Coronary artery (tissue), 2 donors: ENCODE data around the gene ETV4.
A peak's percentile ranks its signal among the peaks of the same experiment; 100 is the strongest.
"Not testable (repeated sequence)": the region's sequence is repeated elsewhere in the genome, so short reads cannot be mapped to it uniquely, and the experiment has no call there.

Experiments
- DNase-seq: peaks from one replicate; pipeline ENCODE4 v3.0.0-alpha.2; 2017; ENCODE audit warnings: low spot score
- H3K27ac ChIP-seq, 2 donors: fragments of 200-600 bp; sonication (generic); one replicate each; pipeline ENCODE4 v1.5.1; 2016 to 2019
- H3K4me3 ChIP-seq: fragments of 200-600 bp; sonication (generic); 2 replicates; pipeline ENCODE4 v1.5.1; 2016; ENCODE audit warnings: mild to moderate bottlenecking, moderate library complexity
- CTCF ChIP-seq: fragments of 200-600 bp; sonication (generic); IDR thresholded peaks from one replicate; pipeline ENCODE4 v1.5.1; 2019; ENCODE audit warnings: antibody characterized with exemption

The ETV4 gene

GRCh38 chr17:43517161-43517560, 29.0 kb downstream of the ETV4 start:
- peak overlapping the region in 1 of 2 donors; percentile 0 for H3K27ac ChIP-seq
- H3K4me3 ChIP-seq = no peak overlapping the region
- no peak for DNase-seq
- no peak for TF ChIP-seq CTCF

- TF ChIP-seq CTCF = no peak
- Histone ChIP-seq H3K4me3 (no peak overlapping the region), H3K27ac (peak overlapping the region; percentile 17 to 48)
- DNase-seq = no peak
Observed at GRCh38 chr17:43515656-43516055, 30.5 kb downstream of the ETV4 start.

GRCh38 chr17:43511199-43511598, 34.9 kb downstream of the ETV4 start:
- H3K27ac ChIP-seq, H3K4me3 ChIP-seq, DNase-seq: not testable (repeated sequence)

- H3K4me3 ChIP-seq, H3K27ac ChIP-seq, DNase-seq: not testable (repeated sequence)
Observed at GRCh38 chr17:43509440-43509839, 36.7 kb downstream of the ETV4 start.

- no peak overlapping the region for H3K27ac ChIP-seq
- no peak overlapping the region for H3K4me3 ChIP-seq
- no peak for DNase-seq
- TF ChIP-seq CTCF = no peak
Observed at GRCh38 chr17:43490621-43491020, 55.5 kb downstream of the ETV4 start.

- peak within 1 kb of the TSS; percentile 60 to 88 for H3K27ac ChIP-seq
- peak within 1 kb of the TSS; percentile 87 for H3K4me3 ChIP-seq
- DNase-seq = peak; percentile 98
- peak; percentile 100 for TF ChIP-seq CTCF
Observed at GRCh38 chr17:43483674-43484551, 62.2 kb downstream of the ETV4 start, which contains the start of gene DHX8. TSS of gene DHX8 (plus strand) at chr17:43483975. CDS start at chr17:43484038, 63 bp downstream.

GRCh38 chr17:43482103-43483012, 63.8 kb downstream of the ETV4 start:
- H3K4me3 ChIP-seq = no peak overlapping the region
- no peak for TF ChIP-seq CTCF
- no peak for DNase-seq
- no peak overlapping the region for H3K27ac ChIP-seq
